Mononuclear cell (primary cell): ENCODE data around the gene MATK. TPM values are rescaled to one million over a fixed set of nuclear protein-coding genes. Genes with fewer than 3 reads are reported as not detected.

Source experiments
- H3K27me3 ChIP-seq: 2 replicates; pipeline ENCODE4 v1.6.0; 2011; ENCODE audit warnings: low read length, control low read depth; ENCODE audit not compliant: insufficient read depth
- H3K4me1 ChIP-seq: 2 replicates; pipeline ENCODE4 v1.5.1; 2011; ENCODE audit warnings: mild to moderate bottlenecking, low read length, control low read depth; ENCODE audit not compliant: insufficient read depth
- H3K4me3 ChIP-seq: 2 replicates; pipeline ENCODE4 v1.5.1; 2011; ENCODE audit warnings: mild to moderate bottlenecking, low read length, moderate library complexity
- H3K9me3 ChIP-seq: 2 replicates; pipeline ENCODE4 v1.5.1; 2011; ENCODE audit warnings: low read depth, mild to moderate bottlenecking, control low read depth, low read length
- total RNA-seq: library from RNA; depleted of rRNA; stranded (reverse); fragments of >200 nt; gene quantifications from one replicate; pipeline ENCODE4 v1.2.3, GENCODE V29; 2012

Gene MATK
- total RNA-seq, 1 donor: 31.6 TPM

DNA sequence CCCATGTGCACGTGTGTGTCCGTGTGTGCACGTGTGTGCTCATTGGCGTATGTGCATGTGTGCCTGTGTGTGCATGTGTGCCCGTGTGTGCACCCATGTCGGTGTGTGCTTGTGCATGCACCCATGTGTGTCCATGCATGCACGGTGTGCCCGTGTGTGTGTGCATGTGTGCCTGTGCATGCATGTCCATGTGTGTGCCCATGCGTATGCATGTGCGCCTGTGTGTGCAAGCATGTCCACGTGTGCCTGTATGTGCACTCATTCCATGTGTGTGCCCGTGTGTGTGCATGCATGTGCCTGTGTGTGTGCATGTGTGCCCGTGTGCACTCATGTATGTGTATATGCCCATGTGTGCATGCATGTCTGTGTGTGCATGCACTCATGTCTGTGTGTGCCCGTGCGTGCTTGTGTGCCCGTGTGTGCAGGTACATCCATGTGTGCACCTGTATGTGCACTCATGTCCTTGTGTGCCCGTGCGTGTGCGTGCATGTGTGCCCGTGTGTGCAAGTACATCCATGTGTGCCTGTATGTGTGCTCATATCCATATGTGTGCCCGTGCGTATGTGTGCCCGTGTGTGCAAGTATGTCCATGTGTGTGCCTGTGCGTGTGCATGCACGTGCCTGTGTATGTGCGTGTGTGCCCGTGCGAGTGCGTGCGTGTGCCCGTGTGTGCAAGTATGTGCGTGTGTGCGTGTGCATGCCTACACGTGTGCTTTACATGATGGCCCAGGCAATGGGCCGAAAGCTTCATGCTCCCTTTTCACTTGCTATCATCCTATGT, 21.6 kb upstream of the MATK start:
- peaks cover 20% of the 10 kb centered on the region for H3K4me1 ChIP-seq
- H3K4me3 ChIP-seq: no peak overlapping the region

DNA sequence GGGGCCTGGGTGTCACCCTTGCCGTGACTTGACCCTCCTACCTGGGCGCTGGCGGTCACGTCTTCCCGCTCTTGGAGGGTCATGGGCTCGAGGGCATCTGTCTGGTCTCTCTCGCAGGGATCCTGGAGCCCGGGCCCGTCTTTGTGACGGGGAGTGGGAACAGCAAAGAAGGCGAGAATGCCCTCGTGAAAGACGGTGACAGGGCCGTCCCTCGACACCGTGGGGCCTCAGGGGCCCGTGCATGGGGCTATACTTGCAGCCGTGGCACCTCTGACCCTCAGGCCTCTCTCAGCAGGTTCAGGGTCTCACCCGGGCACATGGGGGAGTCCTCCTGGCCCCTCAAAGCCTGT, 20.9 kb upstream of the MATK start:
- Histone ChIP-seq H3K4me1 (peaks cover 14% of the 10 kb centered on the region), H3K9me3 (no peaks in the 10 kb centered on the region), H3K4me3 (no peak overlapping the region), H3K27me3 (no peaks in the 10 kb centered on the region)

More for the DNA sequence above, 21.6 kb upstream of the MATK start:
- Histone ChIP-seq H3K9me3 (no peaks in the 10 kb centered on the region), H3K27me3 (no peaks in the 10 kb centered on the region)

DNA sequence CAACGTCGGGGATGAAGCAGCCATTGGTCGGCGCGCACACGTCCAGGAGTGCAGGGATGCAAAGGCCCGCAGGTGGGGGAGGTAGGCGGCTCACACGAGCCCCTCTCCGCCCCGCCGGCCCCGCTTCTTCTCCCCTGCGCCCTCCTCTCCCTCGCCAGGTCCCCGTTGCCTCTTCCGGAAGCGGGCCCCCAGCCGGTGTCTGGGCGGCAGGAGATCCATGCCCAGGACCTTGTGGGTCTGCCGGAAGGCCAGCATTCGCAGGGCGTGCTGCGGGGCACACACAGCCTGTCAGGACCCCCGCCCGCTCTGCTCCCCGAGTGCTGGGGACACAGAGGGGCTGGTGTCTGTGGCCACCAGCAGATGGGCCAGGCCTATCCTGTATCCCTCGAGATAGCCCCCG, 19.7 kb upstream of the MATK start:
- H3K4me3 ChIP-seq: no peak overlapping the region
- no peaks in the 10 kb centered on the region for H3K9me3 ChIP-seq
- peaks cover 18% of the 10 kb centered on the region for H3K4me1 ChIP-seq
- peaks cover 4% of the 10 kb centered on the region for H3K27me3 ChIP-seq

DNA sequence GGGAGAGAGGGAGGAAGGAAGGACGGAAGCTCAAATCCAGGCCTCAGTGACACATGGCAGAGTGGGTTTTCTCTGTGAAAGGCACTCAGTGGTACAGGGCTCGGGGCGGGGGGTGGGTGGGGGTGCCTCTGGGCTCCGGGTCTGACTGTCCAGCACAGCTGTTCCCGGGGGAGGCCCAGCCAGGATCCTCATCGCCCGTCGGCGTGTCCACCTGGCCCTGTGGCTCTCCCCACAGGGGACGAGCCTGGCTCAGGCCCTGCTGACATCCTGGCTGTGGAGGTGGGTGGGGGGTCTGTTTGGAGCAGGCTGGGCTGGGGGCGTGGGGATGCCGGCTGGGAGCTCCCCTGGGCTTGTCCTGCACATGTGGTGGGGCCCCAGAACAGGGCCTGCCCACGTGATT, 18.2 kb upstream of the MATK start:
- Histone ChIP-seq H3K9me3 (no peaks in the 10 kb centered on the region), H3K27me3 (peaks cover 6% of the 10 kb centered on the region), H3K4me3 (no peak overlapping the region), H3K4me1 (peaks cover 13% of the 10 kb centered on the region)

DNA sequence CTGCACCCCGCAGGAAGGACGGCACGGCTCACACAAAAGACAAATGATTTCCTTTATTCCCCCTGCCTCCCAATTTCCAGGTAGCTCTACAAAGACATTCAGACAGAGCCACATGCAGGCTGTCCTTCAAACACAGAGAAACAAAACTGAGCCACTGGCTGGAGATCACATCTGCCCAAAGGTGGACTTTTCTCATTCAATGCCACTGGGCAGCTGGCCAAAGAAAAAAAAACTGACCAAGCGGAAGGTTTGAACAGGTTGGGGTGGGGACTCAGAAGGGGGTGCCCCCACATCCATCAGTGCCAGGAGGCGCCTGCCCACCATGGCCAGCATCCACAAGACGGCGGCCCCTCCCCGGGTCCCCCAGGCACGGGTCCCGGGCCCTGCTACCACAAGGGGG, 17.8 kb upstream of the MATK start:
- Histone ChIP-seq H3K27me3 (peaks cover 6% of the 10 kb centered on the region), H3K4me1 (peaks cover 17% of the 10 kb centered on the region)

GRCh38 chr19:3803114-3803888, 17.1 kb upstream of the MATK start:
- no peak overlapping the region for H3K4me3 ChIP-seq
- peaks cover 23% of the 10 kb centered on the region for H3K4me1 ChIP-seq
- peaks cover 6% of the 10 kb centered on the region for H3K27me3 ChIP-seq
- no peaks in the 10 kb centered on the region for H3K9me3 ChIP-seq

More for the DNA sequence above, 17.8 kb upstream of the MATK start:
- no peak overlapping the region for H3K4me3 ChIP-seq
- H3K9me3 ChIP-seq: no peaks in the 10 kb centered on the region

DNA sequence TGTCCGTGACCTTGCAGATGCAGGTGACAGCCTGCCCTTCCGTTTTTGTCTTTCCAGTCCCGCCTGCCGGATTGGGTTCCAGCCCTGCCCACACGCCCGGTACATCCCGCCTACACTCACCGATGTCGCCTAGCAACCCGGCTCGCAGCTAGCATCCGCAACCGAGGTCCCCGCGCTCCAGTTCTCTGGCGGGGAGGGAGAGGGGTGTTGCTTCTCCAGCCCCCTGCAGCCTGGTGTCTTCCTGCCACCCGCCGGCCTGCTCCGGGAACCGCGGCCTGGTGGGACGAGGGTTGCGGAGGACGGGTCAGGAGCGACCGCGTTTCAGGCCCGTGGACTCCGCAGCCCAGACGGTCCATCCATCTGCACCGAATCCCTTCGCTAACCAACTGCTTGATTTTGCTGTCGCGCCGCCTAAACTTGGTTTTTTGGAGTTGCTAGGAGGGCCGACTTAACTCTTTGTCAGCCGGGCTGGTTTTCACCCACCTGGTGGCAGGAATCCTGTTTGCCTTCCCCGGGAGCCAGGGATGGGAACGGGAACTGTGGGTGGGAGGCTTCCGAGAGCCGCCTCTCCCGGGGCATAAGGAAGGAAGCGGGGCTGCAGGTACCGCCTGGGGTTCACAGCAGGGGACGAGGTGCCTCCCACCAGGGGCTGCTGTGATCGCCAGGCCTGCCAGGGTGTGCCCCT, 15.4 kb upstream of the MATK start:
- H3K4me1 ChIP-seq: peaks cover 30% of the 10 kb centered on the region
- H3K27me3 ChIP-seq: peaks cover 6% of the 10 kb centered on the region
- H3K9me3 ChIP-seq: no peaks in the 10 kb centered on the region
- H3K4me3 ChIP-seq: no peak overlapping the region

DNA sequence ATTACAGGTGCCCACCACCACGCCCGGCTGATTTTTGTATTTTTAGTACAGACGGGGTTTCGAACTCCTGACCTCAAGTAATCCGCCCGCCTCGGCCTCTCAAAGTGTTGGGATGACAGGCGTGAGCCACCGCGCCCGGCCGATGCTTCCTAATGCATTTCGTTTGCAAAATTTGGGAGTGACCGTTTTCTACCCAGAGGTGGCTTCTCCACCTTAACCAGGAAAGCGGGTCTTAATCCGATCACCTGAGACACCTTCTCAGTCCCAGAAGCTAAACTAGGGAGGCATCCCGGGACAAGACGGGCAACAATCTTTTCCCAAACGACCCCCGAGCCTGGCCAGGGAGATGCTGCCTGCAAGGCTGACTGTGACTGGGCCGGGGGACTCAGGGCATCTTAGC, 14.8 kb upstream of the MATK start:
- H3K9me3 ChIP-seq: no peaks in the 10 kb centered on the region
- H3K4me1 ChIP-seq: peaks cover 30% of the 10 kb centered on the region
- H3K27me3 ChIP-seq: peaks cover 6% of the 10 kb centered on the region
- no peak overlapping the region for H3K4me3 ChIP-seq

- no peaks in the 10 kb centered on the region for H3K9me3 ChIP-seq
- H3K27me3 ChIP-seq: peaks cover 6% of the 10 kb centered on the region
- no peak overlapping the region for H3K4me3 ChIP-seq
- peaks cover 30% of the 10 kb centered on the region for H3K4me1 ChIP-seq
Measured at GRCh38 chr19:3798137-3798536, 12.0 kb upstream of the MATK start.

GRCh38 chr19:3796358-3796757, 10.2 kb upstream of the MATK start:
- Histone ChIP-seq H3K9me3 (no peaks in the 10 kb centered on the region), H3K27me3 (peaks cover 6% of the 10 kb centered on the region), H3K4me3 (no peak overlapping the region), H3K4me1 (peaks cover 24% of the 10 kb centered on the region)

- H3K4me3 ChIP-seq: no peak overlapping the region
- H3K27me3 ChIP-seq: no peaks in the 10 kb centered on the region
- no peaks in the 10 kb centered on the region for H3K9me3 ChIP-seq
- H3K4me1 ChIP-seq: peaks cover 14% of the 10 kb centered on the region
Measured at GRCh38 chr19:3793799-3794198, 7.6 kb upstream of the MATK start.

DNA sequence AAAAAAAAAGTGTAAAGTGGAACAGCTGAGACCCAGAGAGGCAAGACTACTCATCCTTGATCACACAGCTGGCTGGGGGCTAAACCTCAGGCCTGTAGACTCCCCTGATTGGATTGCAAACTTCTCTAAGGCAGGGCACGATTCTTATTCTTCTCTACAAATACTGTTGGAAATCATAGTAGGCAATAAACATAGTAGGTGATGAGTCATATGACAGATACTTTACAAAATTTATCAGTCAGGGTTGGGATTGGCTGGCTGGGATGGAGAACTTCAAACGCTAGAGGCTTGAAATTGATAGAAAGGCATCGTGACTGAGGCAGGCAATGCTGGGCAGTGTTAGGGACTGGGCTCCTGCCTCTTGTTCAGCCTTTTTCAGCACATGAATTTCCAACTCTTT, 5.9 kb upstream of the MATK start:
- H3K4me1 ChIP-seq: peaks cover 3% of the 10 kb centered on the region

DNA sequence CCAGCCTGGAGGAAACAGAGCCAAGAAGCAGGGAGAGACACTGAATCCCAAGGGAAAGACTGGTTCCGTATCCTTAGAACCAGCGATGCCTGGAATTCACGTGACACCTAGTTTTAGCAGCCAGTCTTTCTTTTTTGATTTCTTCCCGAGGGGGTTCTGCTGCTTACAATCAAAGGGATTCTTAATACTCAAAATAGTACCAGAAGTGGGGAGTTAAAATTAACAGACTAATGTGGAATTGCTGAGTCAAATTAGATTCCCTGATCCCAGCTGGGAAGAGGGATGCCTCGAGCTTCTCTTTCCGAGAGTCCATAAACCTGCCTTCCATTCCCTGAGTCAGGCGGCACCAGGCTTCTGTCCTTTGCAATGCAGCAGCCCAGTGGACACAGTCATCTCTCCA, 4.8 kb upstream of the MATK start:
- no peaks in the 10 kb centered on the region for H3K9me3 ChIP-seq
- peaks cover 3% of the 10 kb centered on the region for H3K4me1 ChIP-seq
- no peak overlapping the region for H3K4me3 ChIP-seq
- H3K27me3 ChIP-seq: no peaks in the 10 kb centered on the region

More for the DNA sequence above, 5.9 kb upstream of the MATK start:
- no peak overlapping the region for H3K4me3 ChIP-seq
- H3K27me3 ChIP-seq: no peaks in the 10 kb centered on the region
- no peaks in the 10 kb centered on the region for H3K9me3 ChIP-seq

DNA sequence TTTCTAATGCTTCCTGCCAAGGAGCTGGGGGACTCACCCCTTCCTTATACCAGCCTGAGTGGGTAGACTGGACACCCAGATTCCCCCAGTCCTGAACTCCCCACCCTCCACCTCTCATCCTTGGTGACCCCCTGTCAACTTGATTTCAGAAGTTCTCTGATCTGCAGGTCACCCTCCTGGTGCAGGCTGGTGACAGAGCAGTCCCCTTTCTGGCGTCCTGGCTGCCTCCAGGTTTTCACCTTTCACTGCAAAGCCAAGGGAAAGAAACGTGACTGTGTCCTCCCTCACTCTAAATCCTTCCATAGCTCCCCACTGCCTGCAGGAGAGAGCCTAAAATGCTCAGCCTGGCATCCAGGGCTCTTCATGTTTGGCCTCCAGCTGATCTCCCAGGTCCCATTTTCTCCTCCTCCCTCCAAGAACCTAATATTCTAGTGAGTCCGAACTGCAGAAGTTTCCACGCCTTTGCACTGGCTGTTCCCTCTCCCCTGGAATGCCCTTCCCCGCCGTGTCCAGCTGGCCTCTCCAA, 4.1 kb upstream of the MATK start:
- Histone ChIP-seq H3K4me1 (peaks cover 3% of the 10 kb centered on the region), H3K4me3 (no peak overlapping the region), H3K27me3 (no peaks in the 10 kb centered on the region), H3K9me3 (no peaks in the 10 kb centered on the region)
